ENCODE data around the gene RNF126.
"Not testable (repeated sequence)": the region's sequence is repeated elsewhere in the genome, so short reads cannot be mapped to it uniquely, and the experiment has no call there.

The RNF126 gene

GRCh38 chr19:685454-685931, 22.5 kb upstream of the RNF126 start:
- no peak for DNase-seq

- no peak for DNase-seq
Observed at GRCh38 chr19:682678-683320, 19.8 kb upstream of the RNF126 start.

- DNase-seq: no peak
Observed at GRCh38 chr19:681029-682019, 18.3 kb upstream of the RNF126 start.

GRCh38 chr19:680287-681028, 17.4 kb upstream of the RNF126 start:
- DNase-seq: peak; percentile 95 to 99

- peak; percentile 34 to 71 for DNase-seq
Observed at GRCh38 chr19:679418-680286, 16.6 kb upstream of the RNF126 start.

- DNase-seq: no peak
Observed at GRCh38 chr19:678791-679388, 15.9 kb upstream of the RNF126 start.

- DNase-seq: no peak
Observed at GRCh38 chr19:677601-678436, 14.8 kb upstream of the RNF126 start.

GRCh38 chr19:677201-677600, 14.2 kb upstream of the RNF126 start:
- peak in 1 of 2 experiments; percentile 51 for DNase-seq

- no peak for DNase-seq
Observed at GRCh38 chr19:676339-677105, 13.5 kb upstream of the RNF126 start, which contains the start of gene FSTL3. TSS of gene FSTL3 (plus strand) at chr19:676392. CDS start at chr19:676424, 32 bp downstream.

GRCh38 chr19:676007-676338, 13.0 kb upstream of the RNF126 start:
- DNase-seq: no peak

GRCh38 chr19:674282-675151, 11.5 kb upstream of the RNF126 start:
- no peak for DNase-seq

GRCh38 chr19:670609-671075, 7.6 kb upstream of the RNF126 start:
- DNase-seq: no peak

- DNase-seq: not testable (repeated sequence)
Observed at GRCh38 chr19:668675-669434, 5.8 kb upstream of the RNF126 start.

- DNase-seq: not testable (repeated sequence)
Observed at GRCh38 chr19:666985-667573, 4.1 kb upstream of the RNF126 start.

- DNase-seq: peak; percentile 72 to 94
Observed at GRCh38 chr19:664913-665443, 2.0 kb upstream of the RNF126 start.

GRCh38 chr19:663682-664117, 686 bp upstream of the RNF126 start:
- DNase-seq: no peak
